Lower leg skin (tissue), 4 donors: ENCODE data around the gene STRIP1. TPM values are rescaled to one million over a fixed set of nuclear protein-coding genes. Genes with fewer than 3 reads are reported as not detected.
A peak's percentile ranks its signal among the peaks of the same experiment; 100 is the strongest.

ENCODE experiments used
- DNase-seq, 2 donors: peaks; one replicate each; pipeline ENCODE4 v3.0.0-alpha.2; 2019; ENCODE audit warnings: low spot score in 2 of 2
- H3K4me3 ChIP-seq: fragments of 200-600 bp; sonication (generic); 2 replicates; pipeline ENCODE4 v1.5.1; 2017; ENCODE audit warnings: mild to moderate bottlenecking, low read depth; ENCODE audit not compliant: poor library complexity, severe bottlenecking
- CTCF ChIP-seq, 3 donors: fragments of 450-650 bp; IDR thresholded peaks; one replicate each; pipeline ENCODE4 v1.5.1; 2016; ENCODE audit warnings: antibody characterized with exemption in 3 of 3, mild to moderate bottlenecking in 3 of 3, moderate library complexity in 2 of 3
- POLR2A ChIP-seq, 2 donors: fragments of 450-650 bp; IDR thresholded peaks; one replicate each; pipeline ENCODE4 v1.6.1; 2016 to 2017; ENCODE audit warnings: antibody characterized with exemption in 2 of 2, mild to moderate bottlenecking in 1 of 2, moderate library complexity in 1 of 2
- WGBS, 2 donors: methylation state at CpG; one replicate each; pipeline ENCODE4 v1.1.5; 2018; 5-methylcytosine and 5-hydroxymethylcytosine counted together
- intact Hi-C: fragments of 100-400 bp; cut with DNase I; formaldehyde crosslinking; loops from one replicate; pipeline ENCODE4 v1.15.0; 2023; ENCODE audit warnings: low total_unique reads
- total RNA-seq, 4 donors: library from RNA; depleted of rRNA; stranded (reverse); fragments of >200 nt; gene quantifications; one replicate each; pipeline ENCODE4 v1.1.0, GENCODE V29; 2016

STRIP1 gene
- total RNA-seq, 4 donors from 2014 or later: 45.0 to 64.1 (median 50.9) TPM

GRCh38 chr1:110003747-110004428 lies 30.5 kb upstream of the STRIP1 start:
- no peak overlapping the region for H3K4me3 ChIP-seq
- peak; percentile 78 to 91 for DNase-seq
- intact Hi-C loops: no loop called here
- no peak for TF ChIP-seq POLR2A (IDR thresholded peaks at IDR 0.05)
- TF ChIP-seq CTCF (IDR thresholded peaks at IDR 0.05): no peak
- 7 to 9% methylated on average over 8 of the region's 8 CpGs for WGBS, 2 donors

GRCh38 chr1:110004583-110004982 lies 29.8 kb upstream of the STRIP1 start:
- 33 to 36% methylated on average over 1 of the region's 1 CpG for WGBS, 2 donors
- H3K4me3 ChIP-seq: no peak overlapping the region
- no peak for TF ChIP-seq POLR2A (IDR thresholded peaks at IDR 0.05)
- intact Hi-C loops: no loop called here
- no peak for DNase-seq

GRCh38 chr1:110005971-110006370 lies 28.5 kb upstream of the STRIP1 start:
- intact Hi-C loops: no loop called here
- no peak for DNase-seq
- H3K4me3 ChIP-seq: no peak overlapping the region
- TF ChIP-seq POLR2A (IDR thresholded peaks at IDR 0.05): no peak
- TF ChIP-seq CTCF (IDR thresholded peaks at IDR 0.05): no peak

- intact Hi-C loops: no loop called here
- no peak for DNase-seq
- TF ChIP-seq CTCF (IDR thresholded peaks at IDR 0.05) (no peak), POLR2A (IDR thresholded peaks at IDR 0.05) (no peak)
- WGBS, 2 donors: 36 to 50% methylated on average over 1 of the region's 1 CpG
- H3K4me3 ChIP-seq: no peak overlapping the region
Observed at GRCh38 chr1:110006516-110006915, 27.9 kb upstream of the STRIP1 start.

- H3K4me3 ChIP-seq: no peak overlapping the region
- 64 to 74% methylated on average over 4 of the region's 4 CpGs for WGBS, 2 donors
- no peak for DNase-seq
- TF ChIP-seq CTCF (IDR thresholded peaks at IDR 0.05) (no peak), POLR2A (IDR thresholded peaks at IDR 0.05) (no peak)
- intact Hi-C loops: no loop called here
Observed at GRCh38 chr1:110007046-110007830, 27.2 kb upstream of the STRIP1 start.

- intact Hi-C loops: no loop called here
- DNase-seq: no peak
- 78 to 86% methylated on average over 7 of the region's 7 CpGs for WGBS, 2 donors
- H3K4me3 ChIP-seq: no peak overlapping the region
- no peak for TF ChIP-seq POLR2A (IDR thresholded peaks at IDR 0.05)
- TF ChIP-seq CTCF (IDR thresholded peaks at IDR 0.05): no peak
Observed at GRCh38 chr1:110008971-110009565, 25.4 kb upstream of the STRIP1 start.
